HepG2 (cell line): ENCODE measurements around the gene AOX1. TPM values are rescaled to one million over a fixed set of nuclear protein-coding genes. Genes with fewer than 3 reads are reported as not detected.

Source experiments
- ATAC-seq: fragments of 200-7000 bp; cut with Tn5 transposase; 3 replicates; pipeline ENCODE4 v1.9.1; 2020; ENCODE audit warnings: mild to moderate bottlenecking, moderate library complexity
- BruUV-seq: library from RNA; stranded (reverse); fragments of 400-500 nt; replicated peaks from 2 replicates; lab custom pipeline; 2021; lab: Mats Ljungman, UMichigan
- CTCF ChIA-PET: fragments of 300-600 bp; formaldehyde crosslinking; extraction: SDS; loops from one replicate; lab custom pipeline; 2021; ENCODE audit warnings: low total read pairs, inconsistent platforms, low intra/inter-chr PET ratio; lab: Yijun Ruan, JAX
- POLR2A ChIA-PET: fragments of 350-600 bp; sonication (Branson Sonifier 250); formaldehyde crosslinking; loops from one replicate; lab custom pipeline; 2020; ENCODE audit warnings: antibody characterized with exemption, inconsistent platforms; lab: Yijun Ruan, JAX
- DNase-seq: peaks from one replicate; pipeline ENCODE4 v3.0.0-alpha.2; 2015; ENCODE audit warnings: low spot score
- FAIRE-seq: peaks from 3 replicates; lab custom pipeline; 2011; peaks lifted over from hg19 to GRCh38; lab: Jason Lieb, UNC
- H2AFZ ChIP-seq: one replicate; pipeline ENCODE4 v1.6.1; 2011; ENCODE audit warnings: low read length, inconsistent platforms
- H3K27ac ChIP-seq: fragments of 300-600 bp; 3 replicates; pipeline ENCODE4 v1.8.0; 2011; ENCODE audit warnings: mixed run types, mild to moderate bottlenecking, mixed read lengths, low read length, inconsistent platforms; ENCODE audit not compliant: insufficient read depth; ENCODE audit errors: extremely low read length
- H3K27me3 ChIP-seq, 2 experiments: fragments of 200-600 bp in 1 of 2; 2 replicates in 1 of 2; 3 replicates in 1 of 2; pipeline versions ENCODE4 v1.6.0 to v1.8.0; 2011; ENCODE audit warnings: low read length in 2 of 2, mild to moderate bottlenecking in 2 of 2, moderate library complexity in 2 of 2, inconsistent platforms in 1 of 2; ENCODE audit not compliant: insufficient read depth in 2 of 2, control insufficient read depth in 1 of 2
- H3K36me3 ChIP-seq, 2 experiments: fragments of 200-600 bp in 1 of 2; replicated peaks in 1 of 2; 2 replicates in 1 of 2; 3 replicates in 1 of 2; pipeline versions ENCODE4 v1.5.1 to v1.8.0; 2011; ENCODE audit warnings: low read length in 2 of 2, inconsistent platforms in 1 of 2; ENCODE audit not compliant: insufficient read depth in 2 of 2, control insufficient read depth in 1 of 2
- H3K4me1 ChIP-seq: 2 replicates; pipeline ENCODE4 v1.5.1; 2012; ENCODE audit warnings: low read length, inconsistent platforms; ENCODE audit not compliant: insufficient read depth
- H3K4me2 ChIP-seq: 2 replicates; pipeline ENCODE4 v1.6.0; 2011; ENCODE audit warnings: low read depth, low read length, inconsistent platforms
- H3K4me3 ChIP-seq, 3 experiments: fragments of 200-600 bp in 1 of 3; sonication (generic), shearing (Covaris generic) in 1 of 3; replicated peaks in 1 of 3; 2 replicates each; pipeline ENCODE4 v1.5.1; 2011 to 2016; ENCODE audit warnings: low read length in 3 of 3, inconsistent platforms in 2 of 3, low read depth in 2 of 3, mild to moderate bottlenecking in 2 of 3, control low read depth in 1 of 3, mixed read lengths in 1 of 3; ENCODE audit not compliant: insufficient read depth in 1 of 3
- H3K79me2 ChIP-seq: one replicate; pipeline ENCODE4 v1.6.1; 2011; ENCODE audit warnings: low read length, inconsistent platforms; ENCODE audit not compliant: insufficient read depth
- H3K9ac ChIP-seq: 2 replicates; pipeline ENCODE4 v1.6.0; 2011; ENCODE audit warnings: mild to moderate bottlenecking, low read depth, low read length, inconsistent platforms; ENCODE audit not compliant: insufficient read depth
- H3K9me3 ChIP-seq: 2 replicates; pipeline ENCODE4 v1.5.1; 2012; ENCODE audit warnings: mild to moderate bottlenecking, low read length
- H4K20me1 ChIP-seq: 2 replicates; pipeline ENCODE4 v1.6.0; 2011; ENCODE audit warnings: inconsistent platforms, mild to moderate bottlenecking, low read length, moderate library complexity; ENCODE audit not compliant: insufficient read depth
- CTCF ChIP-seq: sonication (generic); formaldehyde crosslinking; IDR thresholded peaks from 2 replicates; pipeline ENCODE4 v1.5.0; 2020; ENCODE audit warnings: mild to moderate bottlenecking, missing genetic modification reagents, moderate library complexity
- GABPA ChIP-seq, 2 experiments: IDR thresholded peaks; 2 replicates each; pipeline ENCODE4 v1.6.1; 2011 to 2016; ENCODE audit warnings: low read depth in 2 of 2, low read length in 1 of 2, missing biosample characterization in 1 of 2, missing genetic modification characterization in 1 of 2
- IRF1 ChIP-seq: sonication (generic); formaldehyde crosslinking; IDR thresholded peaks from 2 replicates; pipeline ENCODE4 v1.4.0; 2020; ENCODE audit warnings: low read depth, mild to moderate bottlenecking, missing genetic modification reagents
- RFXAP ChIP-seq: sonication (generic); formaldehyde crosslinking; IDR thresholded peaks from 2 replicates; pipeline ENCODE4 v1.4.0; 2020; ENCODE audit warnings: missing genetic modification reagents, borderline replicate concordance
- SMC3 ChIP-seq: IDR thresholded peaks from 2 replicates; pipeline ENCODE4 v1.6.1; 2011; ENCODE audit warnings: low read length, improper control_type of control experiment
- SRF ChIP-seq: IDR thresholded peaks from 2 replicates; pipeline ENCODE4 v1.6.1; 2011; ENCODE audit warnings: mild to moderate bottlenecking, low read depth, low read length, moderate library complexity
- STAG1 ChIP-seq: sonication (generic); formaldehyde crosslinking; IDR thresholded peaks from 2 replicates; pipeline ENCODE4 v1.4.0; 2020; ENCODE audit warnings: missing genetic modification reagents
- TEAD3 ChIP-seq: optimal IDR thresholded peaks from 2 replicates; pipeline ENCODE3; 2016; ENCODE audit warnings: borderline replicate concordance
- XBP1 ChIP-seq: sonication (generic); formaldehyde crosslinking; IDR thresholded peaks from 2 replicates; pipeline ENCODE4 v1.5.0; 2020; ENCODE audit warnings: missing genetic modification reagents
- ZNF296 ChIP-seq: sonication (generic); formaldehyde crosslinking; conservative IDR thresholded peaks from 2 replicates; pipeline ENCODE4 v1.5.0; 2020; ENCODE audit warnings: mild to moderate bottlenecking, missing genetic modification reagents
- ZSCAN31 ChIP-seq: sonication (generic); formaldehyde crosslinking; IDR thresholded peaks from 2 replicates; pipeline ENCODE4 v1.5.0; 2020; ENCODE audit warnings: low read depth, mild to moderate bottlenecking, missing genetic modification reagents
- WGBS: methylation state at CpG from one replicate; pipeline ENCODE4 v1.1.6; 2017; ENCODE audit warnings: low lambda C conversion rate; 5-methylcytosine and 5-hydroxymethylcytosine counted together
- in situ Hi-C: cut with HindIII; loops from 2 replicates; pipeline ENCODE4 v1.10.0; 2017; ENCODE audit warnings: low pct_unique_long_range_greater_than_20kb; ENCODE audit not compliant: extremely low pct_ligation_motif_present
- intact Hi-C: fragments of 100-400 bp; cut with micrococcal nuclease; formaldehyde crosslinking; loops from one replicate; pipeline ENCODE4 v1.10.0; 2022; ENCODE audit not compliant: unreplicated experiment
- polyA plus RNA-seq, 8 experiments: library from polyadenylated mRNA; depleted of rRNA in 3 of 8; stranded (reverse) in 7 of 8; unstranded in 1 of 8; fragments of >200 nt; fragmentation: Illumina TruSeq in 4 of 8; extraction: Trizol in 4 of 8; gene quantifications; 2 replicates each; pipeline versions ENCODE4 v1.2.1 to v1.2.3, GENCODE V29; 2011 to 2016; ENCODE audit warnings: low read depth in 4 of 8, missing spikeins in 1 of 8, mixed read lengths in 1 of 8; ENCODE audit not compliant: insufficient read depth in 1 of 8
- total RNA-seq, 5 experiments: library from RNA; depleted of rRNA; stranded (reverse); fragments of >200 nt; fragmentation: Illumina TruSeq; extraction: Trizol; gene quantifications; 2 replicates each; pipeline ENCODE4 v1.2.3, GENCODE V29; 2016; ENCODE audit warnings: low read depth in 1 of 5

Gene AOX1
- total and polyA plus RNA-seq, 2 of the 13 experiments (the other 11 are each of a cell fraction or from before 2014, with no cell fraction given) = 9.2 to 18.0 TPM

- POLR2A ChIA-PET = no interaction called here
- intact Hi-C loops = no loop called here
- H3K27ac ChIP-seq = no peak overlapping the region
These were observed 119.7 kb downstream of the AOX1 start for GRCh38 chr2:200705305-200706041.

More at GRCh38 chr2:200705305-200706041, 119.7 kb downstream of the AOX1 start:
- Histone ChIP-seq H3K36me3 (no peaks in the 10 kb centered on the region), H3K4me3 (no peak overlapping the region), H3K4me1 (peaks cover 21% of the 10 kb centered on the region), H3K79me2 (no peaks in the 10 kb centered on the region), H3K27me3 (no peaks in the 10 kb centered on the region; a peak in 1 of 5 replicates), H3K4me2 (no peak overlapping the region), H2AFZ (no peak overlapping the region), H4K20me1 (no peaks in the 10 kb centered on the region), H3K9ac (no peak overlapping the region), H3K9me3 (no peaks in the 10 kb centered on the region)
- CTCF ChIA-PET = interaction anchor here (1.6 to 2.8 kb wide), 2 partner anchors 30 to 130 kb away, joined by 6 to 15 read pairs; no protein-coding TSS in a partner anchor
- DNase-seq = peak; percentile 30
- in situ Hi-C loops = loop anchor here (5.0 to 10.0 kb wide), 3 partner anchors 37 to 221 kb away; no protein-coding TSS in a partner anchor
- TF ChIP-seq ZSCAN31 (CRISPR knock-in tag) (no peak), IRF1 (no peak), GABPA (IDR thresholded peaks at IDR 0.05; ENCODE audit: low read depth, low read length) (no peak), GABPA (CRISPR knock-in tag; IDR thresholded peaks at IDR 0.05; ENCODE audit: low read depth) (no peak), XBP1 (CRISPR knock-in tag) (no peak), SMC3 (peak; percentile 64), CTCF (CRISPR knock-in tag) (peak; percentile 66), SRF (no peak), ZNF296 (CRISPR knock-in tag) (no peak), STAG1 (CRISPR knock-in tag) (peak; percentile 33; the same call in 1 of the 2 replicates), TEAD3 (CRISPR knock-in tag) (peak; percentile 30), RFXAP (CRISPR knock-in tag) (no peak)
- no TSS peak for BruUV-seq
- peak; percentile 74 for ATAC-seq
- no peak for FAIRE-seq
- WGBS = 7% methylated on average over 3 of the region's 3 CpGs
